Mesangial cell (primary cell): ENCODE data around the gene PIN1. TPM values are rescaled to one million over a fixed set of nuclear protein-coding genes. Genes with fewer than 3 reads are reported as not detected.

Experiments used
- total RNA-seq: library from RNA; depleted of rRNA; stranded (reverse); fragments of >200 nt; gene quantifications from 2 replicates; pipeline ENCODE4 v1.2.3, GENCODE V29; 2015

PIN1 gene
- 115 and 182 TPM in 2 replicates for total RNA-seq

GRCh38 chr19:9834726-9835506 lies at the start of gene PIN1:
Gene PIN1, plus strand, starts transcription at chr19:9835318. Its CDS starts 27 bp downstream, at chr19:9835345.

GRCh38 chr19:9818734-9819595 lies 16.2 kb upstream of the PIN1 start, which contains the start of gene FBXL12:
Gene FBXL12, minus strand, starts transcription at chr19:9819079. Its CDS starts 266 bp downstream, at chr19:9818813.

GRCh38 chr19:9827289-9828238 lies 7.6 kb upstream of the PIN1 start, which contains the start of gene UBL5:
Gene UBL5, plus strand, starts transcription at chr19:9827918. Its CDS starts 420 bp downstream, at chr19:9828338.

Other genes with a start within 250 kb of the PIN1 start
- 13.0 and 21.8 TPM in 2 replicates for gene ZNF561, start 214.1 kb upstream of the PIN1 start, total RNA-seq
- 13.8 and 22.7 TPM in 2 replicates for gene ZNF562, start 160.2 kb upstream of the PIN1 start, total RNA-seq
- gene ZNF846, start 66.6 kb upstream of the PIN1 start, total RNA-seq, result 2.9 and 6.7 TPM in 2 replicates
- gene FBXL12, start 16.2 kb upstream of the PIN1 start, total RNA-seq, result 24.3 and 36.4 TPM in 2 replicates
- 343 and 569 TPM in 2 replicates for gene UBL5, start 7.4 kb upstream of the PIN1 start, total RNA-seq
- gene OLFM2, start 101.2 kb downstream of the PIN1 start, total RNA-seq, result 0.65 and 1.5 TPM in 2 replicates
- 0.25 and 0.98 TPM in 2 replicates for gene COL5A3, start 175.2 kb downstream of the PIN1 start, total RNA-seq
- gene RDH8, start 178.2 kb downstream of the PIN1 start, total RNA-seq, result not detected in 2 replicates